Measurements from ENCODE around the gene MYOG.

The MYOG gene

GRCh38 chr1:203056012-203056411 is 29.8 kb downstream of the MYOG start:
- no peak for TF ChIP-seq CTCF (IDR thresholded peaks at IDR 0.05; ENCODE audit: low read depth, low read length)
- H3K4me3 ChIP-seq (replicated peaks in 1 of 2; ENCODE audit: low read depth in 2 of 2, low read length in 2 of 2), result no peak overlapping the region
- no peak for DNase-seq (ENCODE audit: low read depth in 2 of 2)

DNA sequence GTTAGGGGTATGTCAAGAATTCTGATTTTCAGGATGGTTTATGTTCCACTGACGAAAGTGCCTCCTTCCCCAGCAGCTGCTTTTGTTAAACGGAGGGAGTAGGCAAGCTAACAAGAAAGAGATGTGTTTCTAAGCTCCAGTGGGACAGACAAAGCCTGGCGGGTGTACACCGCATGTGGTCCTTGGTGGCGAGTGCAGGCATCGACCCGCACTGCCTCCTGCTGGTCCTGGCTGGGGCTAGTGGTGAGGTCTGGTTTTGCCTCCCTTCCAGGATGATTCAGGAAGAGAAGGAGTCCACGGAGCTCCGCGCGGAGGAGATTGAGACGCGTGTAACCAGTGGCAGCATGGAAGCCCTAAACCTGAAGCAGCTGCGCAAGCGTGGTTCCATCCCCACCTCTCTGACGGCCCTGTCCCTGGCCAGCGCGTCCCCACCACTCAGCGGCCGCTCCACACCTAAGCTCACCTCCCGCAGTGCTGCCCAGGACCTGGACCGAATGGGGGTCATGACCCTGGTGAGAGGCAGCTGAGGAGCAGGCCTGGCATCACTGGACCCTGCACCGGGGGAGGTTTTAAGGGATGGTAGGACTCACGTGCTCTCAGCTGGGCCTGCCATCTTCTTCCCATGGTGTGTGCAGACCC is 30.5 kb downstream of the MYOG start:
- DNase-seq (ENCODE audit: low read depth in 2 of 2), result no peak
- no peak for TF ChIP-seq CTCF (IDR thresholded peaks at IDR 0.05; ENCODE audit: low read depth, low read length)
- H3K4me3 ChIP-seq (replicated peaks in 1 of 2; ENCODE audit: low read depth in 2 of 2, low read length in 2 of 2), result no peak overlapping the region

- no peak overlapping the region for H3K4me3 ChIP-seq (replicated peaks in 1 of 2; ENCODE audit: low read depth in 2 of 2, low read length in 2 of 2)
- no peak for DNase-seq (ENCODE audit: low read depth in 2 of 2)
- no peak for TF ChIP-seq CTCF (IDR thresholded peaks at IDR 0.05; ENCODE audit: low read depth, low read length)
Measured at GRCh38 chr1:203054642-203055041, 31.2 kb downstream of the MYOG start.

DNA sequence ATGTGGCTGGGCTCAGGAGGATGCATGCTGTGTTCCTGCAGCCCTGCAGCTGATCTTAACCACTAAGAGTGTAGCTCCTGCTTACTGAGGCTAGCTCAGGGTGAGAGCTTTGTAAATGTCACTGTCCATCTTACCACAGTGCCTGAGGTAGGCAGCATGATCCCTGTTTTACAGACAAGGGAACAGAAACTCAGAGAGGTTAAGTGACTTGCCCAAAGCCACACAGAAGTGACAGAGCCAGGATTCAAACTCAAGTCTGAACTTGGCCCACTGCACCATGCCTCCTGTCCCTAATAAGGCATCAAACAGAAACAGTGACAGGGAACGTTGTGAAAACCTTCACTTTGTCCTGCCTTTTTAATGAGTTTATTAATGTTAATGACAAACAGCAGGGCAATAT is 31.6 kb downstream of the MYOG start:
- DNase-seq (ENCODE audit: low read depth in 2 of 2), result no peak
- H3K4me3 ChIP-seq (replicated peaks in 1 of 2; ENCODE audit: low read depth in 2 of 2, low read length in 2 of 2), result no peak overlapping the region
- TF ChIP-seq CTCF (IDR thresholded peaks at IDR 0.05; ENCODE audit: low read depth, low read length), result no peak

- no peak for TF ChIP-seq CTCF (IDR thresholded peaks at IDR 0.05; ENCODE audit: low read depth, low read length)
- DNase-seq (ENCODE audit: low read depth in 2 of 2), result no peak
- no peak overlapping the region for H3K4me3 ChIP-seq (replicated peaks in 1 of 2; ENCODE audit: low read depth in 2 of 2, low read length in 2 of 2)
Measured at GRCh38 chr1:203052601-203053000, 33.2 kb downstream of the MYOG start.

- no peak overlapping the region for H3K4me3 ChIP-seq (replicated peaks in 1 of 2; ENCODE audit: low read depth in 2 of 2, low read length in 2 of 2)
- DNase-seq (ENCODE audit: low read depth in 2 of 2), result no peak
- no peak for TF ChIP-seq CTCF (IDR thresholded peaks at IDR 0.05; ENCODE audit: low read depth, low read length)
Measured at GRCh38 chr1:203051841-203052324, 33.9 kb downstream of the MYOG start.

DNA sequence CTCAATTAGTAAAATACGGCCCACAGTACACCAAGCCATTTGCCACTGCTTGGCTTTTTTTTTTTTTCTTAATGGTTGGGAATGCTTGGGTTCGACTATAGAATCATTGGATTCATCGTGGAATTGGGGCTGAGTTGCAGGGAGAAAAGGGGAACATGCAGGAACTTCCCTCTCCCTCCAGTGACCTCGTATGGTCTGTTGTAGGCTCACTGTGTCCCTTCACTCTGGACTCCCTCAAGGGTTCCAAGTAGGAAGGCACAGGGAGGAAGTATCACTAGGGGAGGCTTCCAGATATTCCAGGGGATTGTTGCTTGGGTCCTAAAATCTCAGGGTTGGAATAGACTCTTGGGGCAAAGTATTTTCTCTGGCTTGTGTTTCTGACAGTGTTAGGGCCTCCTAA is 35.0 kb downstream of the MYOG start:
- DNase-seq (ENCODE audit: low read depth in 2 of 2), result no peak
- no peak for TF ChIP-seq CTCF (IDR thresholded peaks at IDR 0.05; ENCODE audit: low read depth, low read length)

More for the DNA sequence above, 35.0 kb downstream of the MYOG start:
- H3K4me3 ChIP-seq (replicated peaks in 1 of 2; ENCODE audit: low read depth in 2 of 2, low read length in 2 of 2), result no peak overlapping the region
